ENCODE measurements around the gene PTPRG.

The PTPRG gene

DNA sequence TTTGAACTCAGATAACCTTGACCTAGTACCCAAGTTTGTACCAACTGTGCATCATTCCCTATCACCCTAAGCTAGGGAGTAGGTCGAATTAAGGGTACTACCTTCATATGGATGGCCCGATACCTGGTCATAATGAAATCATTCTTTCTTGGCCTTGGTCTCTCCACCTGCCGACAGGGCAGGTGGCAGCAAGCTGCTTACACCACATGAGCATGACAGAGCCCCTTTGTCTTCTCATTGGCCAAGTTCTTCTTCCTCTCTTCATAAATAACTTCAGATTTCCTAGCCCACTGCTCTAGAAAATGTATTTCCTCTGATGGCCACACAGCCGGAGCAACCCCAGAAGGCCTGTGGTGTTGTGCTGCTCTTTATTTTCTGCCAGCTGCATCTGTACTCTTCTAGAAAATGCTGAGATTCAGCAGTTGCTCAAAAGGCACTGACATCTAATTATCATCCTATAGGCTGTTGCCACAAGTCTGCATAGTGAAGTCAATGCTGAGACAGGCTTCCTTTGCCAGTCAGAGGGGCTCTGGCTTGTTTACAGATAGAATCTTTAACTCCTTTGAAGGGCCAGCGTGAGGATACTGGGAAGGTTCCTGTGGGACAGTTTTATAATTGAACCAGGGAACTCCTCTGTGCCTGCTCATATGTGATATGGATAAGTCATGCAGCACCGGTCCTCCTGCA, 304.2 kb downstream of the PTPRG start:
- H3K27me3 ChIP-seq (ENCODE audit: control insufficient read depth, insufficient read depth, low read length), result no peaks in the 10 kb centered on the region
- no peak overlapping the region for H3K4me2 ChIP-seq (ENCODE audit: low read length)
- TF ChIP-seq, protein P1, sequence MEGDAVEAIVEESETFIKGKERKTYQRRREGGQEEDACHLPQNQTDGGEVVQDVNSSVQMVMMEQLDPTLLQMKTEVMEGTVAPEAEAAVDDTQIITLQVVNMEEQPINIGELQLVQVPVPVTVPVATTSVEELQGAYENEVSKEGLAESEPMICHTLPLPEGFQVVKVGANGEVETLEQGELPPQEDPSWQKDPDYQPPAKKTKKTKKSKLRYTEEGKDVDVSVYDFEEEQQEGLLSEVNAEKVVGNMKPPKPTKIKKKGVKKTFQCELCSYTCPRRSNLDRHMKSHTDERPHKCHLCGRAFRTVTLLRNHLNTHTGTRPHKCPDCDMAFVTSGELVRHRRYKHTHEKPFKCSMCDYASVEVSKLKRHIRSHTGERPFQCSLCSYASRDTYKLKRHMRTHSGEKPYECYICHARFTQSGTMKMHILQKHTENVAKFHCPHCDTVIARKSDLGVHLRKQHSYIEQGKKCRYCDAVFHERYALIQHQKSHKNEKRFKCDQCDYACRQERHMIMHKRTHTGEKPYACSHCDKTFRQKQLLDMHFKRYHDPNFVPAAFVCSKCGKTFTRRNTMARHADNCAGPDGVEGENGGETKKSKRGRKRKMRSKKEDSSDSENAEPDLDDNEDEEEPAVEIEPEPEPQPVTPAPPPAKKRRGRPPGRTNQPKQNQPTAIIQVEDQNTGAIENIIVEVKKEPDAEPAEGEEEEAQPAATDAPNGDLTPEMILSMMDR (IDR thresholded peaks at IDR 0.05), result no peak
- no peak overlapping the region for H3K4me3 ChIP-seq (ENCODE audit: low read depth, low read length)
- peaks cover 40% of the 10 kb centered on the region for H3K79me2 ChIP-seq
- no peak overlapping the region for H3K27ac ChIP-seq
- H3K9me3 ChIP-seq (ENCODE audit: control insufficient read depth, low read length), result no peaks in the 10 kb centered on the region
- no peaks in the 10 kb centered on the region for H3K36me3 ChIP-seq (ENCODE audit: control insufficient read depth, insufficient read depth, low read length)
- H3K9ac ChIP-seq, result no peak overlapping the region
- peaks cover 31% of the 10 kb centered on the region for H3K4me1 ChIP-seq
- no peak overlapping the region for H2AFZ ChIP-seq

DNA sequence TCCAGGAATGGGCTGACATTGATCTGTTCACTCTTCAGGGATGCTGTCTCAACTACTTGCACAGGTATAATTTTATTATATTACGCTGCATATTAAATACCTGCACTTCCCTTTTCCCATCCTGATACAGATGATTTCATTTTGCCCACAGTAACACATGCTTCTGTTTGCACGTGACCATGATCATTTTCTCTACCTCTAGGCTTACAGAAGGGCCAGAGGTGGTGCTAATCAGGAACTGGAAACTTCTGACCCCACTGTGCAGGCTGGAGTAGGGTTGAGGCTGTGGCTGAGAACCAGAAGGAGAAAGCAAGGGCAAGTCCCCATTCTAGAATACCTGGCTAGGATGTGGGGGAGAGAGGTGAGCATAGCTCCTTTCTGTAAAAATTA, 304.8 kb downstream of the PTPRG start:
- peaks cover 29% of the 10 kb centered on the region for H3K4me1 ChIP-seq
- TF ChIP-seq, protein P1 (IDR thresholded peaks at IDR 0.05), result no peak
- no peak overlapping the region for H3K9ac ChIP-seq
- H3K9me3 ChIP-seq (ENCODE audit: control insufficient read depth, low read length), result no peaks in the 10 kb centered on the region
- no peak overlapping the region for H3K27ac ChIP-seq
- H3K79me2 ChIP-seq, result peaks cover 39% of the 10 kb centered on the region
- H3K27me3 ChIP-seq (ENCODE audit: control insufficient read depth, insufficient read depth, low read length), result no peaks in the 10 kb centered on the region
- no peak overlapping the region for H2AFZ ChIP-seq
- no peaks in the 10 kb centered on the region for H3K36me3 ChIP-seq (ENCODE audit: control insufficient read depth, insufficient read depth, low read length)
- no peak overlapping the region for H3K4me3 ChIP-seq (ENCODE audit: low read depth, low read length)
- H3K4me2 ChIP-seq (ENCODE audit: low read length), result no peak overlapping the region

DNA sequence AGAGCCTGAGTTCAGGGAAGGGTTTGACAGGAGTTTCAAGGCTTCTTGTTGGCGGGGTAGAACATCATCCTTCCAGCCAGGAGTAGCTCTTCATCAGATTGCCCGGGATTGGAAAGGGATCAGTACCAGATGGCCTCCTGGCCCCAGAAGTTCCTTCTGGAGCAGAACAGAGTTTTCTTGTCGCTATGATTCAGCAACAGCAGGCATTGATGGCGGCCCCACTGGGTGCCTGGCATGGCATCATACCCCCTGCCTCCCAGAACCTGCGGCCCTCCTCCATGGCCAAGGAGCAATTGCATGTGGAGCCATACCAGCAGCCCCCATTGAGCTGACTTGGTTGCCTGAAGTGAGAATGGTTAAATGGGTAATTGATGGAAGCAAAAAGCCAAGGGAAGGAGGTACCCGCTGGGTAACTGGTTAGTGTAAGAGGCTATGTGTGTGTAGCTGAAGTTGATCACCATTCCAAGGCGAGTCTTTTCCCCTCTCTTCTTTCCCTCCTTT, 305.6 kb downstream of the PTPRG start:
- H3K36me3 ChIP-seq (ENCODE audit: control insufficient read depth, insufficient read depth, low read length), result no peaks in the 10 kb centered on the region
- H3K9ac ChIP-seq, result no peak overlapping the region
- no peaks in the 10 kb centered on the region for H3K9me3 ChIP-seq (ENCODE audit: control insufficient read depth, low read length)
- TF ChIP-seq, protein P1 (IDR thresholded peaks at IDR 0.05), result no peak
- H3K27ac ChIP-seq, result no peak overlapping the region
- no peaks in the 10 kb centered on the region for H3K27me3 ChIP-seq (ENCODE audit: control insufficient read depth, insufficient read depth, low read length)
- H2AFZ ChIP-seq, result no peak overlapping the region
- H3K4me3 ChIP-seq (ENCODE audit: low read depth, low read length), result no peak overlapping the region
- H3K79me2 ChIP-seq, result peaks cover 39% of the 10 kb centered on the region
- peaks cover 32% of the 10 kb centered on the region for H3K4me1 ChIP-seq
- H3K4me2 ChIP-seq (ENCODE audit: low read length), result no peak overlapping the region

DNA sequence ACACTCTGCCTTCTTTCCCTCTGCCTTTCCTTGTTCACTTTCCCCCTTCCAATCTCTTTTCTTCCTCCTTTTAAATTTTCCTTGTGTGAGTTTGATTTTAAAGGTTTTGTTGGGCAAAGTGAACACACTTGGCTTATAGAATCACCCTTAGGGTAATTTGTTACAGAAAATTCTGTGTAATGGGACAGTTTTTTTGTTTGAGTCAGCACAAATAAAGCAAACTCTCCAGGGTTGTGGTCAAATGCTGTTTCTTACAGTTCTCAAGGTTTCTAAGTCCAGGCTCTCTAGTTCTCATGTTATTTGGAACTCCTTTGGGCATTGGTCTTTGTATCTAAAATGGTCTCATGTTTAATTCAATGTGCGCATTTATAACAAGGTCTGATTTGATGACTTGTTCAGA, 307.1 kb downstream of the PTPRG start:
- H3K4me3 ChIP-seq (ENCODE audit: low read depth, low read length), result no peak overlapping the region
- H3K27ac ChIP-seq, result no peak overlapping the region
- H3K4me2 ChIP-seq (ENCODE audit: low read length), result no peak overlapping the region
- no peaks in the 10 kb centered on the region for H3K9me3 ChIP-seq (ENCODE audit: control insufficient read depth, low read length)
- TF ChIP-seq, protein P1 (IDR thresholded peaks at IDR 0.05), result no peak
- H2AFZ ChIP-seq, result no peak overlapping the region
- H3K27me3 ChIP-seq (ENCODE audit: control insufficient read depth, insufficient read depth, low read length), result no peaks in the 10 kb centered on the region
- H3K79me2 ChIP-seq, result peaks cover 44% of the 10 kb centered on the region
- peaks cover 35% of the 10 kb centered on the region for H3K4me1 ChIP-seq
- no peak overlapping the region for H3K9ac ChIP-seq
- H3K36me3 ChIP-seq (ENCODE audit: control insufficient read depth, insufficient read depth, low read length), result no peaks in the 10 kb centered on the region

DNA sequence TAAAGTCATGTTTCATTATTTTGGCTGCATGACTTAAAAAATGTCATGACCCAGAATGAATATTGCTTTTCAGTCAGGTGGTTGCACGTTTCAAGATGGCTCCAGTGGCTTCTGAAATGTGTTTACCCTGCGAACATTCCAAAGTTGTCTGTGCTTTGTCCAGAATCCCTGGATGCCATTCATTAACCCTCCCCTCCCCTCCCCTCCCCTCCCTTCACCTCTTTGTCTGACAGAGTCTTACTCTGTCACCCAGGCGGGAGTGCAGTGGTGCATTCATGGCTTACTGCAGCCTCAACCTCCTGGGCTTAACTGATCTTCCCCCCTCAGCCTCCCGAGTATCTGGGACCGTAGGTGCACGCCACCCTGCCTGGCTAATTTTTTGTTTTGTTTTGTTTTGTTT, 308.0 kb downstream of the PTPRG start:
- TF ChIP-seq, protein P1 (IDR thresholded peaks at IDR 0.05), result no peak
- Histone ChIP-seq H3K36me3 (ENCODE audit: control insufficient read depth, insufficient read depth, low read length) (no peaks in the 10 kb centered on the region), H3K9ac (no peak overlapping the region), H3K79me2 (peaks cover 48% of the 10 kb centered on the region), H3K9me3 (ENCODE audit: control insufficient read depth, low read length) (no peaks in the 10 kb centered on the region), H2AFZ (no peak overlapping the region), H3K4me1 (peaks cover 37% of the 10 kb centered on the region), H3K27ac (no peak overlapping the region), H3K4me3 (ENCODE audit: low read depth, low read length) (no peak overlapping the region), H3K27me3 (ENCODE audit: control insufficient read depth, insufficient read depth, low read length) (no peaks in the 10 kb centered on the region), H3K4me2 (ENCODE audit: low read length) (no peak overlapping the region)

Measured in parathyroid adenoma (tissue), 2 donors.